Activated effector memory CD4-positive, alpha-beta T cell treated with anti-CD3 and anti-CD28 coated beads, Interleukin-2, amount 50 U/mL, for 16 hours (primary cell): Measurements from ENCODE around the gene C10orf105.

Source experiments
- DNase-seq: peaks from one replicate; pipeline ENCODE4 v3.0.0-alpha.2; 2020

C10orf105 gene

DNA sequence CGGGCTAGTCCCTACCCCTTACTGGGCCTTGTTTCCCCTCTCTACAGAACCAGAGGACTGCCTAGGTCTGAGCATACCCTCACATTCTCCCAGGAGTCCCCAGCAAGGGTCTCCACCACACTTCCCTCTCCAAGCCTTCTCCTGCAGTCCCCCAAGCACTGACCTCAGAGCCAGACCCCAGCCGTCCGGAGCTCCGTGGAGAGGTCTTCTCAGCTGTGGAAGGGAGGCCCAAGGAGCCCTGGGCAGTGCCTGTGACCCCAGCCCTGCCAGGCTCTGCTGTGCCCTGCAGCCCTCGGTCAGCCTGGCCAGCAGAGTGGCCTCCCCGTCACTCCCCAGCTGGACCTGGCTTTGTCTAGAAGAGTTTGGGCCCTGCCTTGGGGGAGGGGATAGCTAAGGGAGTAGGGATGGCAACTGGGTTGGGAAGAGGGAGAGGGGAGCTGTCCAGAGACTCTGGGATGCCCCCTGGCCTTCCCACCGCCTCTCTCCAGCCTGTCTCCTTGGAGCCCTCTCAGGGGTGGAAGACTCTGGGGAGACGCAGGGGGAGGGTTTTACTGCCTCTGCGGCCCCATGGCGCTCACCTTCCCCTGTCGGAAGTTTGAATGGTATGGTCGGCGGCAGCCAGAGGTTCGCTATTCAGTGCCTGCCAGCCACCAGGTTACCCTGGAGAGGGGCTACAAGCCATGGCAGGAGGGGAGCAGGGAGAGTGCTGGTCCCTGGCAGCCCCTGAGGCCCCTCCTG, at the start of gene C10orf105:
C10orf105 (minus strand) TSS at position 315 of the 738 bp plus-strand sequence. CDS start 3,441 bp downstream, outside the sequence.
- DNase-seq: no peak

- no peak for DNase-seq
These were observed 48.0 kb upstream of the C10orf105 start for GRCh38 chr10:71767420-71768035.

DNA sequence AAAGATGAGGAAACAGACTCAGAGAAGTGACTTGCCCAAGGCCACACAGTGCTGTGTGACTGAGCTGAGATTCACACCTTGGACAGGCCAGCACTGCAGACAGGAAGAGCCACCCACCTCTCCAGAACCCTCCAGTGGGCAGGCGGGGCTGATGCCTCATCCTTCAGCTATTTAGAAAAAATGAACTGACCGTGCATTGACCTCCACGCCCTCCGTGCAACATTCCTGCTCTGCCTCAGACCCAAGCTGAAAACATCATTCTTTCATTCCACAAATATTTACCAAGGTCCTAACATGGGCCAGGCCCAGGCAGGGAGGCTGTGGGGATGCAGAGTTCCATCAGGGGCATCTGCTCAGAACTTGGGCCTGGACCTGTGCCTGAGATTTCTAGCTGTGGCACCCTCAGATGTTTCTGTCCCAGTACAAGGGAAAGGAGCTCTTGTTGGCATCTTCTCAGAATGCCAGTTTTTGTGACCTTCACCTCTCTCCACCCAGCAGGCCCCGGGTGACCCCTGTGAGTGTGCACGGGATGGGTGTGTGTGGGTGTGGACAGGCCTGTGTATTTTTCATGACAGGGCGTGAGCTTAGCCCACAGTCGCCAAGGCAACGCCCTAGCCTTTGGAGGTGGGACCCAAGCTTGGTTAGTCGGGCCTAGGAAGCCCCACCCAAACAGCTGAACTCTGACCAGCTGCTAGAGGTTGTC, 47.3 kb upstream of the C10orf105 start:
- no peak for DNase-seq

DNA sequence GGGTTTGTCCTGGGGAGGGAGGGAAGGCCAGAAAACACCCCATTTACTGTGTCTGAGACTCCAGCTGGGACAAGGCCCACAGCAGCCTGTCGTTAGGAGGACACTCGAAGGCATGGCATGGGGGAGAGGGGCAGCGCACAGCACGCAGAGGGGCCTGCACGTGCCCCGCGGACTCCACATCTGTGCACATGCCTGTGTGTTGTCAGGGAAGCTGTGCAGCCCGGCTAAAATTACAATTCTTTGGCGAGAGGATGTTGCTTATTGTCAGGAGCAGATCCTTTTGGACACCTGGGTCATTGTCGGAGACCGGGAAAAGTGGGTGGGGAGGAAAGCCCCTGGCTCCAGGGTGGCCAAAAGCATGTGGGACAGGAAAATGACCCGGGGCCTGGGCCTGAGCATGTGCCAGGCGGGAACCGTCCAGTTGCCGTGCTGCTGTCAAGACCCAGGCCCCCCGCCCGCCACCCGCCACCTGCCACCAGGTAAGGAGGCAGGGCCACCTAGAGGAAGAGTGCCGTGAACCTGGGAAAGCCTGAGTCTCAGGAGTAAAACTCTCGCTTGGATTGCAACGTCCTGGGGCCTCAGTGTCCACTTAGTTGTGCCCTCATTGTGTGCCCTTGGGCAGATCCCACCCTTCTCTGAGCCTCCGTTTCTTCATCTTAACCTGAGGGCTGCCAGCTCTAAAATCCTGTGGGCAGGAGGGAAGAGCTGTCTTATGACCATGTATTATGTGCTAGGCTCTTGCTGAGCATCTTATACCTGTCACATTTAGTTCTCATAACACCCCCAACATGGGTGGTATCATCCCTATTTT, 46.5 kb upstream of the C10orf105 start:
- no peak for DNase-seq

GRCh38 chr10:71765176-71765904, 45.8 kb upstream of the C10orf105 start:
- DNase-seq: no peak

DNA sequence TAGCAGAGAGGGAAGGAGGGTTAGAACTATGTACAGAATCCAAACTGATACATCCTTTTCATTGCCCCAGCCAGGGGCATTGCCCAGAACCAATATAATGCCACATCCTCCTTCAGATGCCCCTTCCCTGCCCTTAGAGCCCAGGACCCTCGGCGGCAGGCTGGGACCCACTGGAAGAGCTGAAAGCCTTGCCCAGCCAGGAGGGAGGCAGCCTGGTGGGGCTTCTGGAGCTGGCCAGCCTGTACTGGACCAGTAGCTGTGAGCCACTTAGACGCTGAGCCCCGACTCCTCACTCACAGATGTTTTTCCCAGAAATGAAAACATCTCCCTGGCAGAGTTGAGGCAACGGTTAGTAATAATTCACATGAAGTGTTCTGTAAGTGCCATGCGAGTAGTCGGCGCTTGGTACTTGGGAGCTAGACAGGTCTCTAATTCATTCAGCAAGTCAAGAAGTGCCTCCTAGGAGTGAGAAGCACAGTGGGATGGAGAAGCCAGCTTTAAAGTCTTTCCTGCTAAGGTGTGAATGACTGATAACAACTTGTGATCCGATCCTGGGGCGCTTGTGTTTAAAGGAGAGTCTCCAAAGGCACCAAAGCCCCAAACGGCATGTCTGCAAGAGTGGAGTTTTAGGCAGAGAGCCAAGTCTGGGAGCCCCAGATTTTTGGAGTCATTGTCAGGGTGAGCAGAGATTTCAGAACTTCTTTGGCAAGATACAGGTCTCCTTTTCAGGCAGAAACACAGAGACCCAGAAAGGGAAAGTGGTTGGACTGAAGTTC, 44.0 kb upstream of the C10orf105 start:
- no peak for DNase-seq

DNA sequence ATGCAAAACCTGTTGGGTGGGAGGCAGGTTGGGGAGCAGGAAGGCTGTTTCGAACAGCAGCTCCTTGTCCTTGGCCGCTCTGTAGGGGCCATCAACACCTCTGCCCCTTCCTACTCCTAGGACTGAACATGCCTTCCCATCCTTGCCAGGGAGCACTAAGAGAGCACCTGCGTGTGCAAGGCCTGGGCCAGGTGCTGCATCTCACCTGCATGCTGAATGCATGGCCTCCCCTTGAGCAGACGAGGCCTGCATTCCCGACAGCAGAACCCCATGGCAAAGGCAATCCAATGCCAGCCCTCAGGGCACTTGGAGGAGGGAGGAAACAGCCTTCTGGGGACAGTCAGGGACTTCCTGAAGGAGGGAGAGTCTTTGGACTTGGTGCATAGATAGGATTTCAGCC, 42.7 kb upstream of the C10orf105 start:
- DNase-seq: no peak

DNA sequence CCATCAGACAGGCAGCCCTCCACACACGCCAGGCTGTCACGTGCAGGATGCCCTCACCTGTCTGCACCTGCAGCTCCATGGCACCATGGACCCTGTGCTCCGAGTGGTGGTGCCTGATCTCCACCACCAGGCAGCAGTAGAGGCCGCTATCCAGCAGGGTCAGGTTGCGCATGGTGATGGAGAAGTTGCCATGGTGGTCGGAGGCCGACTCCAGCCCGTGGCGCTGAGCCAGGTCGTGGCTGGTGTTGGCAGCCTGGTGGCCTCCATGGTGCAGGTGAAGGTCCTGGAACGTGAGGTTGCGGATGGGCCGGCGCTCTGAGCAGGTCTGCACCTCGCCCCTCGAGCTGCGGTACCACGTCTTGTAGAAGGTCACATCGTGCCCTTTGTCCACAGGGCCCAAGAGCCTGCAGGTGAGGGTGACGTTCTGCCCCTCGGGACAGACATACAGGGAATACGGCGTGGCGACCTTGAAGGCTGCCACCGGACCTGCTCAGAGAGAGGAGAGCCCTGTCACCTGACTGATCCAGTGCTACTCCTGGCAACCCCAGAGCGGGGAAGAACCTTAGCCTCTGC, 42.0 kb upstream of the C10orf105 start:
- DNase-seq: no peak

DNA sequence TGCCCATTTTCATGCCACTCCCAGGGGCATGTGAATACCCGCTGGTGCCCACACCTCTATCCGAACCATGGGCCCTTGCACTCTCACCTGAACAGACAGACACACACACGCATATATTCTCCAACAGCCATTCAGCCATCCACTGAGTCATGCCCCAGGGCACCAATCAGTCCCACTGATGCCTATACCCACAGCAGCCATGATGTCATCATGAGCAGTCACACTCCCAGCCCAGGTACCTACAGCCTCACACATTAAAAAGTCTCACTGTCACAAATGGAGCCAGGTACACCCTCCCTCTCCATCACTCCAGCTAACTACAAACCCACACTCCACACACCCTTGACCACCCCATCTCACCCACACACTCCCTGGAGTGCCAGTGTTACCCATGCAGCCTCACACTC, 41.5 kb upstream of the C10orf105 start:
- DNase-seq: peak; percentile 82

DNA sequence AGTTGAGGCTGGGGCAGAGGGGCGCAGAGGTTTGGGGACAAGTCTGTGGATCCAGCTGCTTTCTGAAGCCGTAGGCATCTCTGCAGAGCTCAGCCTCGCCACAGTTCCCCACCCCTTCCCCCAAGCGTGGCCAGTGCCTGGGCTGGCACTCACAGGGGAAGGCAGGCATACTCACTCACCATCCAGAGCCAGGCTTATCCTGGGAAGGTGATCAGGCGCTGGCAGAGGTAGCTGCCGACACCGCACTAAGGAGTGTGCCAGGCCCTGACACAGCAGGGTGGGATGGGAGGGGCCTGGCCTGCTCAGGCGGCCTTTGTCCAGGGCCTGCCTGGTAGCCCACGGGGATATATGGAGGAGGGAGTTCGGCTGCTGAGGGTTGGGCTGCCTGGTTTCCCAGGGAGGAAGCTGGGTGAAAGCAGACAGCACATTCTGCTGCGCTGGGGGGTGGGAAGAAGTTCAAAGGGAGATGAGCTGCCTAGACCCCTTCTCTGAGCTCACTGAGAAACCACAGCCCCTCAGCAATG, 37.9 kb upstream of the C10orf105 start:
- no peak for DNase-seq

GRCh38 chr10:71756311-71757191, 37.0 kb upstream of the C10orf105 start:
- DNase-seq: no peak

DNA sequence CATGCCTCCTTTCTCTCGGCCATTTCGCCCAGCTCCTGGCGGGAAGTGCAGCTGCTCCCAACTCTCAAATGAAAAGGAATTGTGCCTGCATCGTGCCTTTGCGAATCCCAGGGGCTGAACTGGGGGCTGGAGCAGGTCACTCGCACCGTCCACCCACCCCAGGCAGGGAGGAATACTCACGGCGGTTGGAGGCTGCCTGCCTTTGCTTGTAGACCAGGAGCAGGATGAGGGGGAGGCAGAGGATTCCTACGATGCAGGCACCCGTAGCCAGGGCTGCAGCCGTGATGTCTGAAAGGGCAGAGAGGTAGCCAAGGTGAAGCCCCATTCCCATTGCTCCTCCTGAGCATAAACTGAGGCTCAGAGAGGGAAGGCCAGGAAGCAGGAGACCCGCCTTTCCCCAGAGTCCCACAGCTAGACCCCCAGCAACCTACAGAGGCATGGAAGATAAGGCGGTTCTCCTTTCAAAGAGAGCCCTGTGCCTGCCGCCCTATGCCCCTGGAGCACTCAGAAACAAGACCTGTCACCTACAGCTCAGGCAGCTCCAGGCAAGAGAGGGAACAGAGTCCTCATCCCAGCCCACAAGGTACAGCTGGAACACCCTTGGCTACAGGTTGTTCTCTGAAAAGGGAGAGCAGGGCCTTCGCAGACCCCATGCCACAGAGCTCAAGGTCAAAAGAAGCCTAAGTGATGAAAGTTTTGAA, 35.8 kb upstream of the C10orf105 start:
- DNase-seq: no peak

- DNase-seq: no peak
These were observed 35.0 kb upstream of the C10orf105 start for GRCh38 chr10:71754562-71754961.

GRCh38 chr10:71753960-71754505, 34.5 kb upstream of the C10orf105 start:
- no peak for DNase-seq

- no peak for DNase-seq
These were observed 33.7 kb upstream of the C10orf105 start for GRCh38 chr10:71753091-71753959.

DNA sequence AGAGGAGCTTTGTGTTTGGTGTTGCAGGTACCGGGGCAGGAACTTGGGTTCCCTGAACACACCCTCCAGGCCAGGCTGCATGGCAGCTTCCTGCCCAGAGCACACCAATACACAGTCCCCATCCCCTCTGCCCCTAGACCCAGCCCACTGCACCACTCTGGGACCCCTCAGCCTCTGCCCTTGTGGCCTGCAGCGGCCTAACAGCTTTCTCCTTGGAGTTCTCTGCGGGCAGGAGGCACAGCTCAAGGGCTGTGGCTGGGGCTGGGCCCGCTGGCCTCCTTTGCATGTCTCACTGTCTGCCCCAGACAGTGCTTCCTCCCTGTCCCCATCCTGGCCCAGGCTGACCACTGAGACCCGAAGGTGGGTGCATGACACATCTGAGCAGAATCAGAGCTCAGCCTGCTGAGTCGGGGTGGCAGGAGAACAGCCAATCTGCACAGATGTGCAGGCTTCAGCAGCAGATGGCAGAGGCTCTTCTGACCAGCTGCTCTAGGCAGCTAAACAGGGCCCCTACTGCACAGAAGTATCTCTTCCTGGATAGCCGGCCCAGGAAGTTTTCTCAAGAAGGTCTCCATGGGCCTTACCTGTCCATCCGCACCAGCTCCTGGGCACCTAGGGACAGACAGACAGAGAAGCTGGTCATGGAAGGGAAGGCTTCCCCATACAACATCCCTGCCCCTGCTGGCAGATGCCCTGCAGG, 33.0 kb upstream of the C10orf105 start:
- no peak for DNase-seq

GRCh38 chr10:71751515-71752224, 32.1 kb upstream of the C10orf105 start:
- DNase-seq: no peak
